ENCODE data around the gene PACRG.

DNA sequence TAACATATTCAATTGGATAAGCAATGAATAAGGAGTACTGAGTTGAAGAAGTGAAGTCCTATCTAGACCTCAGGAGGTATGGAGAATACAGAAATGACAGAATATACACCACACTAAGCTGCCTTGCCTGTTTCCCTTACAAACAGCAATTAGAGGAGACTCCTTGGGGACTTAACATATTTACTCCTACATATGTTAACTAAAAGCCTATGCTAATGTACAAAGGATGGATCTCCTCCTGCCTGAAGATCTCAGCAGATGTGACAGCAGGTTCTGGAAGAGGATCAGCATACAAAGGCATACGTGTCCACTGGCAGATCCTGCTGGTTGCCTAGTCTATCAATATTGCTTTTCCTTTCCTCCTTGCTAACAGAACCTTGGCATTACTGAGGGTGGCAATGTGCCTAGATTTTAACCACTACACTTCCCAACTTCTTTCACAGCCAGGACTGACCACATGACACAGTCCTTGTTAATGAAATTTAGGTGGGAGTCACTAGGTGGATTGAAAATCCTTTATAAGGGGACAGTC lies 29.8 kb upstream of the PACRG start:
- TF ChIP-seq, protein P1, sequence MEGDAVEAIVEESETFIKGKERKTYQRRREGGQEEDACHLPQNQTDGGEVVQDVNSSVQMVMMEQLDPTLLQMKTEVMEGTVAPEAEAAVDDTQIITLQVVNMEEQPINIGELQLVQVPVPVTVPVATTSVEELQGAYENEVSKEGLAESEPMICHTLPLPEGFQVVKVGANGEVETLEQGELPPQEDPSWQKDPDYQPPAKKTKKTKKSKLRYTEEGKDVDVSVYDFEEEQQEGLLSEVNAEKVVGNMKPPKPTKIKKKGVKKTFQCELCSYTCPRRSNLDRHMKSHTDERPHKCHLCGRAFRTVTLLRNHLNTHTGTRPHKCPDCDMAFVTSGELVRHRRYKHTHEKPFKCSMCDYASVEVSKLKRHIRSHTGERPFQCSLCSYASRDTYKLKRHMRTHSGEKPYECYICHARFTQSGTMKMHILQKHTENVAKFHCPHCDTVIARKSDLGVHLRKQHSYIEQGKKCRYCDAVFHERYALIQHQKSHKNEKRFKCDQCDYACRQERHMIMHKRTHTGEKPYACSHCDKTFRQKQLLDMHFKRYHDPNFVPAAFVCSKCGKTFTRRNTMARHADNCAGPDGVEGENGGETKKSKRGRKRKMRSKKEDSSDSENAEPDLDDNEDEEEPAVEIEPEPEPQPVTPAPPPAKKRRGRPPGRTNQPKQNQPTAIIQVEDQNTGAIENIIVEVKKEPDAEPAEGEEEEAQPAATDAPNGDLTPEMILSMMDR (IDR thresholded peaks at IDR 0.05): no peak
- TF ChIP-seq POLR2A (IDR thresholded peaks at IDR 0.05): no peak
